Neural cell (in vitro differentiated cells): Measurements from ENCODE around the gene CD180. TPM values are rescaled to one million over a fixed set of nuclear protein-coding genes. Genes with fewer than 3 reads are reported as not detected.

ENCODE experiments used
- H2AFZ ChIP-seq: fragments of 200-600, 300-800 bp; sonication (generic), shearing (Covaris generic); 2 replicates; pipeline ENCODE4 v1.6.0; 2014; ENCODE audit warnings: low read depth, mild to moderate bottlenecking, antibody characterized with exemption, low read length, moderate library complexity
- H3F3A ChIP-seq: fragments of 200-600 bp; shearing (Covaris generic); 2 replicates; pipeline ENCODE4 v1.6.1; 2016; ENCODE audit warnings: mild to moderate bottlenecking, moderate library complexity, mixed read lengths, antibody characterized with exemption, low read length; ENCODE audit not compliant: insufficient read depth, poor library complexity, severe bottlenecking
- H3K27ac ChIP-seq: fragments of 200-600, 300-800 bp; sonication (generic), shearing (Covaris generic); 2 replicates; pipeline ENCODE4 v1.5.1; 2014; ENCODE audit warnings: mild to moderate bottlenecking, low read length, moderate library complexity
- H3K27me3 ChIP-seq: fragments of 300-800, 200-600 bp; sonication (generic), shearing (Covaris generic); 2 replicates; pipeline ENCODE4 v1.6.0; 2014; ENCODE audit warnings: mild to moderate bottlenecking, low read depth, low read length, moderate library complexity; ENCODE audit not compliant: insufficient read depth
- H3K36me3 ChIP-seq: fragments of 300-800, 200-600 bp; sonication (generic), shearing (Covaris generic); 2 replicates; pipeline ENCODE4 v1.5.1; 2014; ENCODE audit warnings: mild to moderate bottlenecking, antibody characterized with exemption, low read length, moderate library complexity; ENCODE audit not compliant: insufficient read depth
- H3K4me2 ChIP-seq: fragments of 300-800, 200-600 bp; sonication (generic), shearing (Covaris generic); 2 replicates; pipeline ENCODE4 v1.6.0; 2014; ENCODE audit warnings: mild to moderate bottlenecking, low read length
- H3K4me3 ChIP-seq: fragments of 300-800, 200-600 bp; sonication (generic), shearing (Covaris generic); 2 replicates; pipeline ENCODE4 v1.5.1; 2014; ENCODE audit warnings: mild to moderate bottlenecking, low read length, moderate library complexity
- H3K79me2 ChIP-seq: fragments of 200-600 bp; shearing (Covaris generic); replicated peaks from 2 replicates; pipeline ENCODE4 v1.6.0; 2014; ENCODE audit warnings: mild to moderate bottlenecking, low read length, moderate library complexity; ENCODE audit not compliant: insufficient read depth
- H3K9ac ChIP-seq: fragments of 300-800, 200-600 bp; sonication (generic), shearing (Covaris generic); 2 replicates; pipeline ENCODE4 v1.6.1; 2016; ENCODE audit warnings: mild to moderate bottlenecking, low read length, mixed read lengths
- H3K9me2 ChIP-seq: fragments of 200-600 bp; shearing (Covaris generic); 2 replicates; pipeline ENCODE4 v1.6.1; 2016; ENCODE audit warnings: mild to moderate bottlenecking, low read length, mixed read lengths; ENCODE audit not compliant: insufficient read depth
- H3K9me3 ChIP-seq: fragments of 200-600, 300-800 bp; sonication (generic), shearing (Covaris generic); 2 replicates; pipeline ENCODE4 v1.6.1; 2016; ENCODE audit warnings: mild to moderate bottlenecking, mixed run types, low read length, moderate library complexity, mixed read lengths
- H4K20me1 ChIP-seq: fragments of 200-600 bp; shearing (Covaris generic); 2 replicates; pipeline ENCODE4 v1.6.1; 2016; ENCODE audit warnings: mild to moderate bottlenecking, mixed run types; ENCODE audit not compliant: insufficient read depth
- CTCF ChIP-seq: fragments of 450-650 bp; IDR thresholded peaks from 2 replicates; pipeline ENCODE4 v1.5.1; 2014; ENCODE audit warnings: antibody characterized with exemption, mild to moderate bottlenecking, moderate library complexity; ENCODE audit not compliant: poor library complexity, severe bottlenecking
- EP300 ChIP-seq: fragments of 450-650 bp; conservative IDR thresholded peaks from 2 replicates; pipeline ENCODE4 v1.6.1; 2014; ENCODE audit warnings: antibody characterized with exemption, mild to moderate bottlenecking, moderate library complexity; ENCODE audit not compliant: poor library complexity, severe bottlenecking
- EZH2 ChIP-seq: fragments of 200-600, 300-800 bp; shearing (Covaris generic), sonication (generic); IDR thresholded peaks from 2 replicates; pipeline ENCODE4 v1.6.1; 2014; ENCODE audit warnings: antibody characterized with exemption, low read length, borderline replicate concordance, mild to moderate bottlenecking; ENCODE audit not compliant: insufficient read depth, poor library complexity, severe bottlenecking
- MXI1 ChIP-seq: fragments of 450-650 bp; conservative IDR thresholded peaks from 2 replicates; pipeline ENCODE4 v1.6.1; 2014; ENCODE audit warnings: antibody characterized with exemption, mild to moderate bottlenecking; ENCODE audit not compliant: poor library complexity, severe bottlenecking
- POLR2AphosphoS5 ChIP-seq: IDR thresholded peaks from 2 replicates; pipeline ENCODE4 v1.6.1; 2012
- RAD21 ChIP-seq: fragments of 450-650 bp; conservative IDR thresholded peaks from 2 replicates; pipeline ENCODE4 v1.6.1; 2014; ENCODE audit warnings: antibody characterized with exemption, mild to moderate bottlenecking, moderate library complexity
- REST ChIP-seq: IDR thresholded peaks from 2 replicates; pipeline ENCODE4 v1.6.1; 2012; ENCODE audit warnings: borderline replicate concordance
- SMC3 ChIP-seq: fragments of 450-650 bp; conservative IDR thresholded peaks from 2 replicates; pipeline ENCODE4 v1.6.1; 2014; ENCODE audit warnings: antibody characterized with exemption, mild to moderate bottlenecking, moderate library complexity; ENCODE audit not compliant: poor library complexity
- TAF1 ChIP-seq: IDR thresholded peaks from 2 replicates; pipeline ENCODE4 v1.6.1; 2012; ENCODE audit warnings: low read depth
- polyA plus RNA-seq: library from polyadenylated mRNA; depleted of rRNA; stranded (reverse); fragments of >200 nt; gene quantifications from 2 replicates; pipeline ENCODE4 v1.2.3, GENCODE V29; 2014

The CD180 gene
- polyA plus RNA-seq, 1 donor from 2014 or later = not detected

- TF ChIP-seq RAD21 = no peak
- TF ChIP-seq MXI1 = no peak
- no peak for TF ChIP-seq REST
- no peak for TF ChIP-seq TAF1
- no peak for TF ChIP-seq POLR2AphosphoS5
- TF ChIP-seq CTCF = no peak
- TF ChIP-seq EP300 = no peak
- TF ChIP-seq EZH2 = no peak
- TF ChIP-seq SMC3 = no peak
- no peaks in the 10 kb centered on the region for H3K36me3 ChIP-seq
- no peaks in the 10 kb centered on the region for H3K9me3 ChIP-seq
- H3K79me2 ChIP-seq = no peaks in the 10 kb centered on the region
- H3K4me3 ChIP-seq = no peak overlapping the region
- H3K9me2 ChIP-seq = no peaks in the 10 kb centered on the region
- no peak overlapping the region for H3K4me2 ChIP-seq
- no peaks in the 10 kb centered on the region for H4K20me1 ChIP-seq
- no peaks in the 10 kb centered on the region for H3K27me3 ChIP-seq
- H3K9ac ChIP-seq = no peak overlapping the region
- H3K27ac ChIP-seq = no peak overlapping the region
- no peak overlapping the region for H2AFZ ChIP-seq
- H3F3A ChIP-seq = no peaks in the 10 kb centered on the region
Measured at GRCh38 chr5:67135381-67135984, 61.1 kb downstream of the CD180 start.

- Histone ChIP-seq H2AFZ (no peak overlapping the region), H3K27me3 (no peaks in the 10 kb centered on the region), H3K4me3 (no peak overlapping the region), H3K9ac (no peak overlapping the region), H3K9me2 (no peaks in the 10 kb centered on the region), H4K20me1 (no peaks in the 10 kb centered on the region), H3K27ac (no peak overlapping the region), H3K9me3 (no peaks in the 10 kb centered on the region), H3F3A (no peaks in the 10 kb centered on the region), H3K4me2 (no peak overlapping the region), H3K79me2 (no peaks in the 10 kb centered on the region), H3K36me3 (no peaks in the 10 kb centered on the region)
- TF ChIP-seq REST (no peak), RAD21 (no peak), MXI1 (no peak), EP300 (no peak), CTCF (no peak), TAF1 (no peak), SMC3 (no peak), POLR2AphosphoS5 (no peak), EZH2 (no peak)
Measured at GRCh38 chr5:67133776-67134175, 62.8 kb downstream of the CD180 start.
